ENCODE results near the gene HSP90B1.

- no peak for TF ChIP-seq CTCF (IDR thresholded peaks at IDR 0.05)
- no peak for TF ChIP-seq POLR2A (IDR thresholded peaks at IDR 0.05)
Observed at GRCh38 chr12:103997286-103997900, 67.2 kb downstream of the HSP90B1 start.
